WTC11 (cell line): ENCODE results near the gene ASS1.

Experiments used
- TF ChIP-seq, protein P1 (sequence below): sonication (generic); formaldehyde crosslinking; IDR thresholded peaks from 2 replicates; pipeline ENCODE4 v1.8.0; 2023; ENCODE audit warnings: missing genetic modification reagents
- TF ChIP-seq, protein P2 (sequence below): fragments of 200-600 bp; IDR thresholded peaks from 2 replicates; pipeline ENCODE4 v1.8.0; 2022; ENCODE audit warnings: antibody characterized with exemption
- TF ChIP-seq, protein P3 (sequence below): sonication (generic); formaldehyde crosslinking; IDR thresholded peaks from 2 replicates; pipeline ENCODE4 v1.8.0; 2022; ENCODE audit warnings: mild to moderate bottlenecking, missing genetic modification reagents

DNA sequence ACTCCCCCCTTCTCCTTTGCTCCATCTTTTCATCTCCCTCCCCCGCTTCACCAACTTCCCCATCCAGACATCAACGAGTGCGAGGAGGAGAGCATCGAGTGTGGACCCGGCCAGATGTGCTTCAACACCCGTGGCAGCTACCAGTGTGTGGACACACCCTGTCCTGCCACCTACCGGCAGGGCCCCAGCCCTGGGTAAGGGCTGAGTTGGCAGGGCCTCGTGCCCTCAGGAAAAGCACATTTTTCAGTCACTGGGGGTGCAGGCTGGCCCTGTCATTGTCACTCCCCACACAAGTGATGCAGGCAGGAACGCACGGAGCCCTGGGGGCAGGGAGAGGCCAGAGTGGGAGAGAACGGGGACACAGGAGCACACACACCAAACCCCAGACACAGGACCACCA is 12.4 kb upstream of the ASS1 start:
- TF ChIP-seq, protein P1, sequence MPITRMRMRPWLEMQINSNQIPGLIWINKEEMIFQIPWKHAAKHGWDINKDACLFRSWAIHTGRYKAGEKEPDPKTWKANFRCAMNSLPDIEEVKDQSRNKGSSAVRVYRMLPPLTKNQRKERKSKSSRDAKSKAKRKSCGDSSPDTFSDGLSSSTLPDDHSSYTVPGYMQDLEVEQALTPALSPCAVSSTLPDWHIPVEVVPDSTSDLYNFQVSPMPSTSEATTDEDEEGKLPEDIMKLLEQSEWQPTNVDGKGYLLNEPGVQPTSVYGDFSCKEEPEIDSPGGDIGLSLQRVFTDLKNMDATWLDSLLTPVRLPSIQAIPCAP (CRISPR knock-in tag), result no peak
- TF ChIP-seq, protein P2, sequence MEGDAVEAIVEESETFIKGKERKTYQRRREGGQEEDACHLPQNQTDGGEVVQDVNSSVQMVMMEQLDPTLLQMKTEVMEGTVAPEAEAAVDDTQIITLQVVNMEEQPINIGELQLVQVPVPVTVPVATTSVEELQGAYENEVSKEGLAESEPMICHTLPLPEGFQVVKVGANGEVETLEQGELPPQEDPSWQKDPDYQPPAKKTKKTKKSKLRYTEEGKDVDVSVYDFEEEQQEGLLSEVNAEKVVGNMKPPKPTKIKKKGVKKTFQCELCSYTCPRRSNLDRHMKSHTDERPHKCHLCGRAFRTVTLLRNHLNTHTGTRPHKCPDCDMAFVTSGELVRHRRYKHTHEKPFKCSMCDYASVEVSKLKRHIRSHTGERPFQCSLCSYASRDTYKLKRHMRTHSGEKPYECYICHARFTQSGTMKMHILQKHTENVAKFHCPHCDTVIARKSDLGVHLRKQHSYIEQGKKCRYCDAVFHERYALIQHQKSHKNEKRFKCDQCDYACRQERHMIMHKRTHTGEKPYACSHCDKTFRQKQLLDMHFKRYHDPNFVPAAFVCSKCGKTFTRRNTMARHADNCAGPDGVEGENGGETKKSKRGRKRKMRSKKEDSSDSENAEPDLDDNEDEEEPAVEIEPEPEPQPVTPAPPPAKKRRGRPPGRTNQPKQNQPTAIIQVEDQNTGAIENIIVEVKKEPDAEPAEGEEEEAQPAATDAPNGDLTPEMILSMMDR, result no peak
- TF ChIP-seq, protein P3, sequence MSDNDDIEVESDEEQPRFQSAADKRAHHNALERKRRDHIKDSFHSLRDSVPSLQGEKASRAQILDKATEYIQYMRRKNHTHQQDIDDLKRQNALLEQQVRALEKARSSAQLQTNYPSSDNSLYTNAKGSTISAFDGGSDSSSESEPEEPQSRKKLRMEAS (CRISPR knock-in tag), result no peak
